ENCODE data around the gene NCK2.
A peak's percentile ranks its signal among the peaks of the same experiment; 100 is the strongest.

- TF ChIP-seq CREB1 (IDR thresholded peaks at IDR 0.05; ENCODE audit: low read depth) (no peak), SPI1 (IDR thresholded peaks at IDR 0.05; ENCODE audit: borderline replicate concordance, insufficient read depth, low read depth, low read length) (peak; percentile 24; the same call in 1 of the 2 replicates)
- TF ChIP-seq, protein P1, sequence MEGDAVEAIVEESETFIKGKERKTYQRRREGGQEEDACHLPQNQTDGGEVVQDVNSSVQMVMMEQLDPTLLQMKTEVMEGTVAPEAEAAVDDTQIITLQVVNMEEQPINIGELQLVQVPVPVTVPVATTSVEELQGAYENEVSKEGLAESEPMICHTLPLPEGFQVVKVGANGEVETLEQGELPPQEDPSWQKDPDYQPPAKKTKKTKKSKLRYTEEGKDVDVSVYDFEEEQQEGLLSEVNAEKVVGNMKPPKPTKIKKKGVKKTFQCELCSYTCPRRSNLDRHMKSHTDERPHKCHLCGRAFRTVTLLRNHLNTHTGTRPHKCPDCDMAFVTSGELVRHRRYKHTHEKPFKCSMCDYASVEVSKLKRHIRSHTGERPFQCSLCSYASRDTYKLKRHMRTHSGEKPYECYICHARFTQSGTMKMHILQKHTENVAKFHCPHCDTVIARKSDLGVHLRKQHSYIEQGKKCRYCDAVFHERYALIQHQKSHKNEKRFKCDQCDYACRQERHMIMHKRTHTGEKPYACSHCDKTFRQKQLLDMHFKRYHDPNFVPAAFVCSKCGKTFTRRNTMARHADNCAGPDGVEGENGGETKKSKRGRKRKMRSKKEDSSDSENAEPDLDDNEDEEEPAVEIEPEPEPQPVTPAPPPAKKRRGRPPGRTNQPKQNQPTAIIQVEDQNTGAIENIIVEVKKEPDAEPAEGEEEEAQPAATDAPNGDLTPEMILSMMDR (IDR thresholded peaks at IDR 0.05 in 2 of 3, conservative IDR thresholded peaks at IDR 0.05 in 1 of 3; ENCODE audit: control insufficient read depth in 2 of 3, extremely low read depth in 1 of 3, insufficient read depth in 1 of 3, low read depth in 3 of 3, low read length in 3 of 3): no peak
These were observed 31.3 kb downstream of the NCK2 start for GRCh38 chr2:105775809-105776559.

All from GM12878 (cell line).